HG03060 (cell line): Measurements from ENCODE around the gene ILF2.

Source experiments
- ATAC-seq: cut with Tn5 transposase; IDR thresholded peaks from one replicate; pipeline ENCODE4 v1.9.1; 2021; ENCODE audit warnings: low read depth, moderate number of reproducible peaks; ENCODE audit not compliant: unreplicated experiment

ILF2 gene

DNA sequence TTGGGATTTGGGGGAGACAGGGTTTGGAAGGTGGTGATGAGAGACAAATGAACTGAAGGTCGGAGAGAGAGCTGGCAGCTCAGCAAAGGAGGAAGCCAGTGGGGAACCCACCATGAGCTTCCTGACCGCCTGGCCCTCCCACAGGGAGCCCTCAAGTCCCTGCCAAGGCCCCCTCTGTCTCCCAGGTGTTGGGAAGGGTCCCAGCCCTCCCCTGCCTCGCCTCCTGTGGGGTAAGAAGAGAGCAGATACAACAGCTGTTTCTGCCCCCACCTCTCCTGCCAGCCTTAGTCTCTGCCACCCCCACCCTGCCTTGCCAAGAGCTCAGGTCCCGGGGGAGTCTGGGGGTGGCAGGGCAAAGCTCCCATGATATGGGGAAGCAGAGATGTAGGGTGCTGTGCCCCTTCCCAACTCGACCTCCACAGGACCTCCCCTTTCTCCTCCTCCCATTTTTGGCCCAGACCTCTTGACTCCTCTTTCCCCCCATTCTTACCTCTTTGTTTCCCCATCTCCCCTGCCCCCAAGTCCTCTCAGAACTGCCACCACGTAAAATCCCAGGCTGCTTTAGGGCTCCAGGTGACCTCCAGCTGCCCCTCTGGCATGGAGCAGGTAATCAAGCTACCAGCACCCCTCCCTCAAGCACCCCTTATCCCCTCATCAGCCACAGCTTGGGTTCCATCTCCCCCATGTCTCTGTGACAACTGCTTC lies 42.0 kb downstream of the ILF2 start:
- no peak for ATAC-seq

DNA sequence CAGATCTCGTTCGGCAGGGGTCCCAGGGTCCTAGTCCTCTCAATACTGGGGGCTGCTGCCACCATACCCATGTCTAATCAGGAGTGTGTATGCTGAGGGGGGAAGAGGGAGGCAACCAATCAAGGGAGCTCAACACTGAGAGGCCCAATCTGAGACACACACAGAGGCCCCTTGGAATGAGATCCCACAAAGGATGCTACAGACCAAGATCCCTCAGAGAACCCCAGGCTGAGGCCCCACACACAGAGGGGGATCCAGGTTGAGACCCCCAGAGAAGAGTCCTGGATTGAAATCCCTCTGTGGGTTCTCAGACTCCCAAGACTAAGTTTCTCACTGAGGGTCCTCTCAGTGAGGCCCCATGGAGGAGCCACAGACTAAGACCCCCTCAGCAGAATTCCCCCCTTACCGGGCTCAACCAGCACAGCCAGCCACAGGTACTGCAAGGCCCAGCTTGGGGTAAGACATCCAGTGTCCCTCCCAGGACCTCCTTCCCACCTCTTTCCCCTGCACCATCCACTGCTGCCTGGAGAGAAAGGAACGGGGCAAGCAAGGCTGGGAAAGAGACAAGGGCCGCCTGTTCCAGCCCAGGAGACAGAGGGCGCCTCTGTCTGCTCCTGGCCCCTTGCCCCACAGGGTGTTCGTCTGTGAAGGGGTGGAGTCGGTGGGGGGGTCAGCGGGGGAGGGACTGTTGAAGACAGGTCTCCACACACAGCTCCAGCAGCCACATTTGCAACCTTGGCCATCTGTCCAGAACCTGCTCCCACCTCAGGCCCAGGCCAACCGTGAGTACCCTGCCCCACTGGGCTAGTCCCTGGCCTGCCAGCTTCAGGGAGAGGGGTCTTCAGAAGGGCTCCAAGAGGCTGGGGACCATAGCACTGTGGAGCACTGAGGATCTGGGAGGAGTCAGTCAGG lies 42.8 kb downstream of the ILF2 start, which contains the start of gene S100A1:
Gene S100A1 (plus strand): TSS at position 720 of the 912 bp plus-strand sequence. CDS start 2,088 bp downstream, outside the sequence.
- ATAC-seq = no peak

DNA sequence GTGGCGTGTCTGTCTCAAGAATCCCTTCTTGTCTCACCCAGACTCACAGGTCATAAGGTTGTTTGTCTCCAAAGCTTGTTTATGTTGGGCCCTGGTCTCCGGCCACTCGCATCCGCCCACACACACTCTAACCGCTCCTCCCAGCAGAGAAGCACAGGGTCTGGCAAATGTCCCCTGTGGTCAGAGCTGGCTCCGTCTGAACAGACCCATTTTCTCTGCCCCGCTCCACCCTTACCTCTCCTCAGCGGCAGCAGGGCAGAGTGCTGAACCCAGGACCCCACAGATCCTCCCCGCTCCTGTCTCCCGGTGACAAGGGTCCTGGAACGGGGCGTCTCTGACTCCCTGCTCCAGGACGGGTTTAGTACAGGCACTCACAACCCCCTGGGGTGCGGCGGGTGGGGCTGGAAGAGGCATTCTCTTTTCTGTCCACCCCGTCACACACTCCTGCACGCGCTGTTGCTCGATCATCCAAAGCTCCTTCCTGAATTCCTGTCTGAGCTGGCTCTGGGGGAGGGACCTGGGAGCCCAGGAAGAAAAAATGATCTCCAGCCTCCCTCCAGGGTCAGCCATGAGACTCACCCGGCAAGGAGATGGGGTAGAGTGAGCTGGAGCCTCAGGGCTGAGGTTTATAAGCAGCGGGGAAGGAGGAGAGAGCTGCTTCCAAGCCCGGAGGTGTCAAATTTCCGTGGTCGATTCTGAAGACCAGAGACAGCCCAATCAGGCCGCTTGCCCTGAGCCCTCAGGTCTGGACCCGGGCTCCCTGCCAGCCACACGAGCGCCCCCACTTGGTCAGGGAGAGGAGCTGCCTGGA lies 43.7 kb downstream of the ILF2 start, which contains the start of gene S100A13:
Gene S100A13 (minus strand): TSS at position 602 of the 811 bp plus-strand sequence. CDS start 1,033 bp downstream, outside the sequence.
- ATAC-seq = no peak

DNA sequence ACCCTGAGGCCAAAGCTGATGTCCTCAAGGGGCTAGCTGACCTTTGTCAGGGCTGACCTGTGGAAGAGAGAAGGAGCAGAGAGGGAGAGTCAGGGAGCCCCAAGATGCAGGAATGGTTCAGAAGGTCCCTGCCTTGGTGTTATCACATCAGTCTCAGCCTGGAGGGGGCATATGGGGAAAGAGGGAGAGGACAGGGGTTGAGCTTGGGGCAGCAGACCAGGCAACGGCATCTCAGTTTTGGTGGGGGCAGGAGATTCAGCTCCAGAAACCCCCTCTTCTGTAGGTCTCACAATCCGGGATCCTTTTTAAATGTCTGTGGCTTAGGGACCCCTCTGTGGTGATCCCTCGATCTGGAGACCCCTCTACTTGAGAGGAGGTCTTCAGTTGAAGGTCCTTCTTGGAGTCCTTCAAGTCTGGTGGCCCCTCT lies 44.3 kb downstream of the ILF2 start:
- ATAC-seq = no peak

DNA sequence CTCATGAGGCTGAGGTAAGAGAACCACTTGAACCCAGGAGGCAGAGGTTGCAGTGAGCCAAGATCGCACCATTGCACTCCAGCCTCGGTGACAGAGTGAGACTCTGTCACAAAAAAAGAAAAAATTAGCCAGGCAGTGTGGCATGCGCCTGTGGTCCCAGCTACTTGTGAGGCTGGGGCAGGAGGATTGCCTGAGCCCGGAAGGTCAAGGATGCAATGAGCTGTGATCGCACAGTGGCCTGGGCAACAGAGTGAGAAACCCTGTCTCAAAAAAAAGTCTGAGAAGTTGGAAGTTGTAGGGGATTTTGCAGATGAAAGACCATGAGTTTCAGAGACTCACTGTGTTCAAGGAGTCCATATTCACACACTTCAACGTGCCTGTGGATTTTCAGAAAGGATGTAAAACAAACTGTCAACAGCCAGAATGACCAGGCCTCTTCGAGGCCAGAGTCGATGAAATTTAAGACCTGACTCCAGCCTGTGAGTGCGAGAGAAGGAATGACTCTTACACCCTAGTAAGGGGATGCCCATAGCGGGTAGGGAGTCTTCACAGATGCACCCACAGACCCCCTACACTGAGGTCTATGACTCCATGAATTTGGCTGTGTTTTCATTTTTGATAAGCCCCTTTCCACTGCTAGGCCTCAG lies 45.7 kb downstream of the ILF2 start:
- ATAC-seq = no peak

DNA sequence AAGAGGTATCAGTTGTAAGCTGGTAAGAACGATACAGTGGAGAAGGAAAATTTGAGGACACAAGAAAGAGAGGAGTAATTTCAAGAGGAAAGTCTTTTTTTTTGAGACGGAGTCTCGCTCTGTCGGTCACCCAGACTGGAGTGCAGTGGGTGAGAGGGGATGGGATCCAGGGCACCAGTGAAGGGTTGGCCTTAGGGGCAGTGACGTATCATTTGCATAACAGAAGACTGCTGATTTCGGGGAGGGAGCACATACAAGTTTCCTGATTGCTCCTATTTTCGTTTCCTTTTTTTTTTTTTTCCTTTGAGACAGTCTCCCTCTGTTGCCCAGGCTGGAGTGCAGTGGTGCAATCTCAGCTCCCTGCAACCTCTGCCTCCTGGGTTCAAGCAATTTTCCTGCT lies 47.7 kb downstream of the ILF2 start:
- ATAC-seq = no peak

DNA sequence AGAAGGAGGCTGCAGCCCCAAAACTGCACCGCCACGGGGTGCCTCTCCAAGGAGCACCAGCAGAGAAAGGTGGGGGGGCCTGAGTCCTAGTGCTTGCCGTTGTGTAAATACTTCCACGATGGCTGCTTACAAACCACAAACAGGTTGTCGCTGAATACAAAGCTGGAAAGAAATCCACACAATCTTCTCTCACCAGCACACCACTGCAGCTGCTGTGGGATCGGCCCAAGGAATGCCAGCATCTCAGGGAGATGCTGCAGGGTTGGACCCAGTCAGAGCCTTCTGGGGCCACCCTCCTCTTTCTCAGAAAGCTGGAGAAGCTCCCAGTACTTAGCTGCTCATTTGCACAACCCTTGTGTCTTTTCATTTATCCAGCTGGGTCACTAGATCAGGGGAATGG lies 51.6 kb downstream of the ILF2 start:
- ATAC-seq = no peak

DNA sequence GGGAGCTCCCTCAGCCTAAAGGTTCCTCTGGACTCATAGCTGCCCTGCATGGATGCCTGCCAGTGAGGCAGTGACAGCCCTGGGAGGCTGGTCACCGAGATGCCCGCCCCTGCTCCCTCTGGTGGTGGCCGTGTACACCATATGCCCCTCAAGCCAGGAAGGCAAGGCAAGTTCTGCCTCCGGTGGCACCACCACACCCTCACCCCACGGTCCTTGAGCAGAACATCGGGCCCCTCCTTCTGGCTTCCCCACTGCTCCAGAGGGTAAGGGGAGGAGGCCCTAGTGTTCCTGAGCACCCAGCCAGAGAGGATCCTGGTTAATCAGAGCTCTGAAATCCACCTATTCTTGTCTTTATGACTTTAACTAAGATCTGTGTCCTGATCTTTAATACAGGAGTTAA lies 53.1 kb downstream of the ILF2 start:
- ATAC-seq = no peak

DNA sequence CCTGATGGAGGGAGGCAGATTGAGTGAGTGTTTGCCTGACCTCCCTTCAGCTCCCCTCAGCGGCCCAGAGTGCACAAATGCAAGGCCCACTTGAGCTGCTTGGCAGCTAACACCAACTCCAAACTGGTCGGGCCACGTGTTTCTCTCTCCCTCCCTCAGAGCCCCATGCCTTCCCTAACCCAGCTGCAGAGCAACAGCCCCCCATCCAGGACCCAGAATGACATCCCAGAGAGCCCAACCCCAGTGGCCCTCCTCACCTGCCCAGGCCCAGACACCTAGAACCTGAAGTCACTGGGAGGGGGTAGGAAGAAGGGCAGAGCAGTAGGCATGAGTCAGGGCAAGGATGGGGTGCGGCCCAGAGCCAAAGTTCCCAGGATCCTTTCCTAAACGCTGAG lies 53.9 kb downstream of the ILF2 start:
- no peak for ATAC-seq

DNA sequence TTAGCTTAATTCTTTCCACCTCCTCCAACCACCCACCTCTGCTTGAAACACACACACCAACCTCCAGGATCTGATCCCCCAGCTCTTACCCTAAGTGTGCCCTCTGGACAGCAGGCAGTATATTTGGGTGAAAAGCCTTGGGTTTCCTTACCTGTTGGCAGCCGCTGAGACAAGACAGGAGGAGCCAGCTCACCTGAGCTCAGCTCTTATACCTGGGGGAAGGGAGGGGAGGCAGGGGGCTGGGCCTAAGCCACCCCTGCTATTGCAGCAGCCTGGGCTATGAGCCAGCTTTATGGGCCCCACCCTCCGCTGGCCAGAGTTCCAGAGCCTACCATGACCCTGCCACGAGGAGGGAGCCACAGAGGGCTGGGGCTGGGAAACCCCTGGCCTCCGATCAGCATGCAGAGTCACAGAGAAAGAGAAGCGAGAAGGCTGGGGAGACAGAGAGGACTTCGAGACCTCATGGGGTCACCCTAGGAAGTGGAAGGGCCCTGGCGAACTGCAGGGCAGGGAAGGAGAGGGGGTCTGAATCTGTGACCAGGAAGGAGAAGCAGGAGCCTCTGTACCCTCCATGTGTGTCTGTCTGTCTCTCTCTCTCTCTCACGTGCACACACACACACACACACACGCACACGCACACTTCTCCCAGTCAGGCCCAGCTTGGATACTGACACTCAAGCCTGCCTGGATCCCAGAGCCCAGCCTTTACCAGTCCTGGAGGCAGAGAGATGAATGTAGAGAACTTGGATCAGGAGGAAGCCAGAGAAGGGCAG lies 54.5 kb downstream of the ILF2 start, which contains the start of gene S100A14:
Gene S100A14 (minus strand): TSS at position 182 of the 773 bp plus-strand sequence. CDS start 467 bp downstream, outside the sequence.
- ATAC-seq = no peak

DNA sequence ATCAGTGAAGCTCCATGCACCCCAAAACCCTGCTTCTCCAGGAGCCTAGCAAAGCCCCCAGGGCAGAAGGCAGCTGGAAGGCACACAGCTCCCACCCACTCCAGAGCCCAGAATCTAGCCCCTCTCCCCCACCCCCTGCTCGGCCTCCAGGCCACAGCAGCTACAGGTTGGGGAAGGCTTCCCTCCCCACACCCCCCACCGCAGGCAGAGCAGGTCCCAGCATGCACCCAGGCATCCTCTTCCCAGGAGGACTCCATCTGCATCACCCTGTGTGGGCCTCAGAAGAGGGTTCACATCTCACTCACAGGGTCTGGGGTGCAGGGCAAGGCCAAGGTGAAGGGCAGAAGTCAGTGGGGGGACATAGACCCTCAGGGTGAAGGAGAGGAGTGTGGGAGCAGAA lies 55.4 kb downstream of the ILF2 start:
- no peak for ATAC-seq

DNA sequence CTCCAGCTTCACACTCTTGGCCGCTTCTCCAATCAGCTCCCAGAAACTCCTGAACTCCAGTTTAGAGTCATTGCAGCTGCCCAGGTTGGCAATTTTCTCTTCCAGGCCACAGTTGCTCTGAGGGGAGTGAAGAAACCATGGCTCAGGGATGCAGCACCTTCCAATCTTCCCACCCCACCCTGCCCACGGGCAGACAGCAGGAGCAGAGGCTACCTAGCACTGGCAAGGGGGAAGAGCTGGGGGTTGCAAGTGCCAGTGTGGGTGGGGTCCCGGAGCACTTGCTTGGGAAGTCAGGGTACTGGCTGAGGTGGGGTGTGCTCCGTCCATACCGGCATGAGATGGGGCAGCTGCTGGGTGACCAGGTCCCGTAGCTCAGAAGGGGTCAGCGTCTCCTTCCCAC lies 55.9 kb downstream of the ILF2 start:
- no peak for ATAC-seq

DNA sequence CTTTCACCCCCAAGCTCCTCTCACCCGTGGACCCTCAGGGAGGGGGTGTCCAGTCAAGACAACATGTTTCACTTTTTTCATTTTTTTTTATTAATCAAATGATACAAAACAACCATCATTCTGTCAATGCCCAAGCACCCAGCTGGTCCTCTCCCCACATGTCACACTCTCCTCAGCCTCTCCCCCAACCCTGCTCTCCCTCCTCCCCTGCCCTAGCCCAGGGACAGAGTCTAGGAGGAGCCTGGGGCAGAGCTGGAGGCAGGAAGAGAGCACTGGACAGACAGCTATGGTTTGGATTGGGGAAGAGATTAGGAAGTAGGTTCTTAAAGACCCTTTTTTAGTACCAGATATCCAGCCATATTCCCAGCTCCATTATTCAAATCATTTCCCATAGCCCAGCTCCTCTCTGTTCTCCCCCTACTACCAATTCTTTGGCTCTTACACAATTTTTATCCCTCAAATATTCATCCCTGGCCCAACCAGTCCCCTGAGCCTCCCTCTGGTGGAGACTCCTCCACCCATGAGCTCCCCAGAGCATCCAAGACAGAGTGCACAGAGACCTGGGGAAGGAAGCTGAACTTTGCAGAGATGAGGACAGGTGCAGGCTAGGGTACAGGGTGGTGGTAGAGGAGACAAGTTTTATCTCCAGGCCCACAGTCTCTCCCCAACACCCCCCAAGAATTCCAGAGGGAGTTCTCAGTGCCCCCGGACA lies 56.4 kb downstream of the ILF2 start:
- ATAC-seq = no peak

DNA sequence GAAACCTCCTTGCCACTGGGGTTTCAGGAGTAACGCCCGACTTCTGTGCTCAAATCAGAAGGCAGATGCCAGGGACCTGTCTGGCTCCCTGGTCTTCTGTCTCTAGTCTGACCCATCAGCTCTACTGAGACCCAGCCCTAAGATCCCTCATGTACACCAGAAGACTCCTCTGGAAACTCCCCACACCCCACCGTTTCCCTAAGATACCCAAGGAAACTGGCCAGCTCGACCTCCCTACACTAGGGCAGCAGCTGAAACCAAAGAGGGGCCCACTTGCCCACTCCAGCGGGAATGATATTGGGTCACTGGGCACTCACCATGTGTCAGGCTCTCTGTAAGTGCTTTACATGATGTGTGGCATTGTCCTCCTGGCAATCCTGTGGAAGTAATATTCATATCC lies 57.4 kb downstream of the ILF2 start:
- no peak for ATAC-seq

DNA sequence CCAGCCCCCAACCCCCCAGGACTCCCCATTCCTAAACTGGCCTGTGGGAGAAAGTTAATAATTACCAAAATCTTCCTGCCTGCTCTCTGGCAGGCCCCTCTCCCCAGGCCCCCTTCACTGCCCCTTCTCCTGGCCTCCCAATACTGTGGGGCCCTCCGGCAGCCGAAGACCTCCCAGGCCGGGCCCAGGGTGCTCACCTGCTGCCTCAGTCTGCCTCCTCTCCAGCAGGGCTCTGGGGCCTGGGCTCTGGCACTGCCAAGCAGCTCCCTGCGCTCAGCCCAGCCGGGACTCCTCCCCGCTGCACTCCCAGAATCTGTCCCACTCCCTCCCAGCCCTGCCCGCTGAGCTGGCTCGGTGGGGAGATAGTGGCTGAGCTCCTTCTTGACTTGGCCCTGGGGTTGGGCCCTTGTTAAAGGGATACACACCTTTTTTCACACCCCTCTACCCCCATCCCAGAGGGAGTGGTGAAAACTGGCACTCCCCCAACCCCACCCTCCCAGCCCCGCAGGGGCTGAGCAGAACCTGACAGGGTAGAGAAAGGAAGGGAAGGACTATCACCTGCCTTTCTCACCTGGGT lies 58.0 kb downstream of the ILF2 start, which contains the start of gene S100A16:
Gene S100A16 (minus strand): TSS at position 383 of the 577 bp plus-strand sequence. CDS start 4,986 bp downstream, outside the sequence.
- ATAC-seq = no peak

DNA sequence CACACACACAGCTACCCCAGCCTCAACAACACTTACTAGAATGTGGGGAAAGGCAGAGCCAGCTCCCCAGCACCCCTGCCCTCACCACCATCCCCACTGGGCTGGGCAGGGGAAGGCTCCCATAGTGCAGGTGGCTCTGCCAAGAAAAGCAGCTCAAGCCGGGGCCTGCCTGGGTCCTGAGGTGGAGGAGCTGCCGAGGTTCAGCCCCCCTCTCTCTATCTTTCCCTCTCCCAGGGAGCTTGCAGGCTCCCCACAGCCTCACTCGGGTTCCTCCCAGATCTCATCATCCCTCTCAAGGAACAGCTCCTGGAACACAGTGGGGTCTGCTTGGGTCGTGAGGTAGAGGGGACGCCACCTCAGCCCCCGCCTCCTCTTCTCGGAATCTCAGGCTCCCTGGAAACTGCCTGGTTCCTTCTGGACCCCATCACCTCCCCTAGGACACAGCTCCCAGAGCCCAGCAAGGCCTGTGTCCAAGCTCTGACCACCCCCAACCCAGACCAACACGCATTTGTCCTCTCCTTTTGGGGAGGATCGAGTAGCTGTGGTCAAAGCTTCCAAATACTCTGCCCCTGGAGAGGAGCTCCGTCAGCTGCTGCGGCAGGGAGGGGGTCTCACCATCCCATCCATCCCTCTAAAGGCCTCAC lies 58.6 kb downstream of the ILF2 start:
- no peak for ATAC-seq
